SH-SY5Y (cell line): Measurements from ENCODE around the gene KLHL20.

Experiments
- GATA2 ChIP-seq: IDR thresholded peaks from 2 replicates; pipeline ENCODE4 v1.6.1; 2011; ENCODE audit warnings: mild to moderate bottlenecking, low read depth, low read length
- GATA3 ChIP-seq: IDR thresholded peaks from 2 replicates; pipeline ENCODE4 v1.6.1; 2011; ENCODE audit warnings: low read depth, mild to moderate bottlenecking, low read length, moderate library complexity

KLHL20 gene

GRCh38 chr1:173827611-173828010, 112.8 kb downstream of the KLHL20 start:
- TF ChIP-seq GATA2 (no peak), GATA3 (no peak)

DNA sequence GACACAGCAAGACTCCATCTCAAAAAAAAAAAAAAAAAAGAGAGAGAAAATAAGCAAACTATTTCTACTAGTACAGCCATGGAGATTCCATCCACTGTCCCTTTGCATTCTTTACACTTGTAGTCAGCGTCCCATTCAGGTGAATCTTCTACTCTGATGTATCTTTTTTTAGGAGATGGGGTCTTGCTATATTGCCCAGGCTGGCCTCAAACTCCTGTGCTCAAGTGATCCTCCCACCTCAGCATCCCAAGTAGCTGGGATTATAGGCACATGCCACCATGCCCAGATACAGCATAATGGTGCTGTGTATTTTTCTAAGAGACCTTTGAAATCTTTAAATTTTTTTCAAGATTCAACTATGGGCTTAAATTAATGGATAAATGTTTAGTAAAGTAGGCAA, 118.0 kb downstream of the KLHL20 start:
- no peak for TF ChIP-seq GATA3
- TF ChIP-seq GATA2 = no peak
